HFF-Myc (cell line): Measurements from ENCODE around the gene NPHS1.

Experiments used
- DNase-seq: peaks from one replicate; pipeline ENCODE4 v3.0.0-alpha.2; 2011; ENCODE audit warnings: low read depth; ENCODE audit errors: extremely low read depth
- H3K4me3 ChIP-seq: replicated peaks from 2 replicates; pipeline ENCODE4 v1.5.1; 2011; ENCODE audit warnings: low read depth, mild to moderate bottlenecking, control low read depth, low read length
- TF ChIP-seq, protein P1 (sequence below): IDR thresholded peaks from 2 replicates; pipeline ENCODE4 v1.5.1; 2012; ENCODE audit warnings: mild to moderate bottlenecking, low read depth, low read length, control low read depth; ENCODE audit errors: missing control alignments

NPHS1 gene

DNA sequence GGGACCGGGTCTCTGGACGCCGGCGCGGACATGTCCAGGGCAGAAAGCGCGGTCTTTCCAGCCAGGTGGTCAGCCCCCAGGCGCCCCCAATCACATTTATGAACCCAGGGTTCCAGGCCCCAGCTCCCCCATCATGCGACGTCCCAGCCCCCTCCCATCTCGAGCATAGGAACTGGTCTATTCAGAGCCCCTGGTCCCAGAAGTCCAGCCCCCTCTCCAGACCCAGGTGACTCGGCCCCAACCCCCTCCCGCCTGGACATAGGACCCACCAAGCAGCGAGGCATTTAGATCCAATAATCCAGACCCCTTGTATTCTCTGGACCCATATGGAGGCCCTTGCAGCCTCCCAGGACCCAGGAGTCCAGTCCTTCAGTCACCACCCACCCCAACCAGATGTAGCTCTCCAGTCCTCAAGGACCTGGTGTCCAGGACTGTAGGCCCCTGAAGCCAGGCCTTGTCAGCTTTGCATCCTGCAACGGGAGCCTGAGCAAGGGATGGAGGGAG, 16.6 kb upstream of the NPHS1 start:
- TF ChIP-seq, protein P1, sequence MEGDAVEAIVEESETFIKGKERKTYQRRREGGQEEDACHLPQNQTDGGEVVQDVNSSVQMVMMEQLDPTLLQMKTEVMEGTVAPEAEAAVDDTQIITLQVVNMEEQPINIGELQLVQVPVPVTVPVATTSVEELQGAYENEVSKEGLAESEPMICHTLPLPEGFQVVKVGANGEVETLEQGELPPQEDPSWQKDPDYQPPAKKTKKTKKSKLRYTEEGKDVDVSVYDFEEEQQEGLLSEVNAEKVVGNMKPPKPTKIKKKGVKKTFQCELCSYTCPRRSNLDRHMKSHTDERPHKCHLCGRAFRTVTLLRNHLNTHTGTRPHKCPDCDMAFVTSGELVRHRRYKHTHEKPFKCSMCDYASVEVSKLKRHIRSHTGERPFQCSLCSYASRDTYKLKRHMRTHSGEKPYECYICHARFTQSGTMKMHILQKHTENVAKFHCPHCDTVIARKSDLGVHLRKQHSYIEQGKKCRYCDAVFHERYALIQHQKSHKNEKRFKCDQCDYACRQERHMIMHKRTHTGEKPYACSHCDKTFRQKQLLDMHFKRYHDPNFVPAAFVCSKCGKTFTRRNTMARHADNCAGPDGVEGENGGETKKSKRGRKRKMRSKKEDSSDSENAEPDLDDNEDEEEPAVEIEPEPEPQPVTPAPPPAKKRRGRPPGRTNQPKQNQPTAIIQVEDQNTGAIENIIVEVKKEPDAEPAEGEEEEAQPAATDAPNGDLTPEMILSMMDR, result no peak
- DNase-seq, result no peak
- H3K4me3 ChIP-seq, result peak overlapping the region; percentile 22

DNA sequence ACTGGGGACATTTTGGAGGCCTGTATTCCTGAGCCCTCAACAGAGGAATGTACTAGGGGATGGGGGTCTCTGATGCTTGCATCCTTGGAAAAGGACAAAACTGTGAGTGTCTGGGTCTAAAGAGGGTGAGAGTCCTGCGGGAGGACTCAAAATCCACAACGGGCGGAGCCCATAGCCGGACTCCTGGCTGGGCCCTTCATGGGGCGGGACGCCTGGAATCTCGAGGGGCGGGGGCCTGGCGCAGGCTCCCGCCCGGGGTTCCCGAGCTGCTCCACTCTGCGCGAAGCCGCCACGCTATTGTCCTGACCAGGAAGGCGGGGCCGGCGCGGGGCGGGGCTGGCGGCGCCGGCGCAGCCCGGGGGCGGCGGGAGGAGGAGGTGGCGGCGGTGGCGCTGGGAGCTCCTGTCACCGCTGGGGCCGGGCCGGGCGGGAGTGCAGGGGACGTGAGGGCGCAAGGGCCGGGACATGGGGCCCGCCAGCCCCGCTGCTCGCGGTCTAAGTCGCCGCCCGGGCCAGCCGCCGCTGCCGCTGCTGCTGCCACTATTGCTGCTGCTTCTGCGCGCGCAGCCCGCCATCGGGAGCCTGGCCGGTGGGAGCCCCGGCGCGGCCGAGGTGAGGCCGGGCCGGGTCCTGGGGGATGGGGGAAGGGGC, 16.0 kb upstream of the NPHS1 start, which contains the start of gene APLP1:
Gene APLP1 (plus strand): TSS at position 403 of the 651 bp plus-strand sequence. CDS start 63 bp downstream, at position 466.
- H3K4me3 ChIP-seq, result peak within 1 kb of the TSS; percentile 22
- no peak for DNase-seq
- TF ChIP-seq, protein P1, result no peak

DNA sequence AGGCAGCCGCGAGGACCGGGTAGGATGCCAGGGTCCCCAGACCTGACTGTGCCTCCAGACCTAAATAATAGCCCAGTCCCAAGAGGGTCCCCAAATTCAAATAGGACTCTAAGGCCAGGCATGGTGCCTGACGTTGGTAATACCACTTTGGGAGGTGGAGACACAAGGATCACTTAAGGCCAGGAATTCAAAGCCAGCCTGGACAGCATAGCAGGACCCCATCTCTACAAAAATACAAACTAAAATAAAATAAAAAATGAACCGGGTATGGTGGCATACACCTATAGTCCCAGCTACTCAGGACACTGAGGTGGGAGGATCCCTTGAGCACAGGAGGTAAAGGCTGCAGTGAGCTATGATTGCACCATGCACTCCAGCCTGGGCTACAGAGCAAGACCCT, 10.7 kb upstream of the NPHS1 start:
- H3K4me3 ChIP-seq, result no peak overlapping the region
- TF ChIP-seq, protein P1, result no peak
- DNase-seq, result no peak

DNA sequence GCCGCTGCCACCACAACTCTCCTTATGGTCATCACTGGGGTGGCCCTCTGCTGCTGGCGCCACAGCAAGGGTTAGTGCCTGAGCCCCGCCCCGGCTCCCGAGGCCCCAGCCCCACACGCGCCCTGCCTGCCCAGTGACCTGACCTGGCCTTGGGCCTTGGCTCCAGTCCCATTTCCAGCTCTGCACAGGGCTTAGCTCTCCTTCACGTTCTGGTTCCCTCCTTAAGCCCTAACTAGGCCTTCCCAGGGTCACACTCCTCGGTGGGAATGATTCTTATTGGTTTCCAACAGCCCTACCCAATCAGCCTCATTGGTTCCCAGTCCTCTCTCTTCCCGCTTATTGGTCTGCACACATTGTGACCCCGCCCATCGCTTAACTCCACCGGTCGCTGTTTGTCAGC, 10.2 kb upstream of the NPHS1 start:
- no peak for DNase-seq
- TF ChIP-seq, protein P1, result no peak
- H3K4me3 ChIP-seq, result no peak overlapping the region

DNA sequence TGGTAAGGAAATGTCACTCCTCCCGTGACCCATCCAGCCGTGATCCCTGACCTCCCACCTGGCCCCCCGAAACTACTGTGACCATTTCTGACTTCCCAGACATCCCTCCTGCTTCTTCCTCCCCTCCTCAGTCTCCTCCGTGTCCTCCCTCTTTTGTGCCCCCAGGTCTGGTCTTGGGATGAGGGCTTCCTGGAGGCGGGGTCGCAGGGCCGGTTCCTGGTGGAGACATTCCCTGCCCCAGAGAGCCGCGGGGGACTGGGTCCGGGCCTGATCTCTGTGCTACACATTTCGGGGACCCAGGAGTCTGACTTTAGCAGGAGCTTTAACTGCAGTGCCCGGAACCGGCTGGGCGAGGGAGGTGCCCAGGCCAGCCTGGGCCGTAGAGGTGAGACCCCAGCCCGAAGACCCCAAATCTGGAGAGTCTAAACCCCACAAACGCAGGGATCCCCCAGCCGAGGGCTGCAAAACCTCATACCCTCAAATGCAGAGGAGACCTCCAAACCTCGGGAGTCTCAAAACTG, 9.4 kb upstream of the NPHS1 start:
- no peak overlapping the region for H3K4me3 ChIP-seq
- no peak for DNase-seq

DNA sequence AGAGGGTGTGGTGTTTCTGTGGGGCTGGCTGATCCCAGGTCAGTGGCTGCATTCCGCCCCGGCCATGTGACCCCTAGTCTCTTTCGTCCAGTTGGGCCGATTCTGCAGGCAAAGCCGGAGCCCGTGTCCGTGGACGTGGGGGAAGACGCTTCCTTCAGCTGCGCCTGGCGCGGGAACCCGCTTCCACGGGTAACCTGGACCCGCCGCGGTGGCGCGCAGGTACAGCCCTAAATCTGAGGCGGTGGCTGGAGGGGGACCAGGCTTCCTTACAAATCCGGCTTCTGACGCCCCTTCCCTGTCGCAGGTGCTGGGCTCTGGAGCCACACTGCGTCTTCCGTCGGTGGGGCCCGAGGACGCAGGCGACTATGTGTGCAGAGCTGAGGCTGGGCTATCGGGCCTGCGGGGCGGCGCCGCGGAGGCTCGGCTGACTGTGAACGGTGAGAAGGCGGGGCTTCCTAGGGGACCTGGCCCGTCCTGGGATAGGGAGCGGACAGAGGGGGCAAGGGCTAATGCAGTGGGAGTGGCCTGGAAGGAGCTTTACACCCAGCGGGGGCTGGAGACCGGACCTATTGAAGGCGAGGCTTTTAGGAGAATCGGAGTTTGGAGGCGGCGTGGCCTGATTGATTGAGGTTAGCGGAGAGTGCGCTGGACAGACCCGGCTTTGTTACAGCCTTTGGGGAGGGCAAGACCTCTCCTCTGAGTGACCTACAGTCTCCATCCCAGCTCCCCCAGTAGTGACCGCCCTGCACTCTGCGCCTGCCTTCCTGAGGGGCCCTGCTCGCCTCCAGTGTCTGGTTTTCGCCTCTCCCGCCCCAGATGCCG, 8.7 kb upstream of the NPHS1 start:
- no peak overlapping the region for H3K4me3 ChIP-seq
- TF ChIP-seq, protein P1, result no peak
- DNase-seq, result no peak

More for the DNA sequence above, 9.4 kb upstream of the NPHS1 start:
- TF ChIP-seq, protein P1, result no peak
